GM21528 (cell line): ENCODE measurements around the gene KIF5A.

Experiments used
- ATAC-seq: cut with Tn5 transposase; IDR thresholded peaks from one replicate; pipeline ENCODE4 v1.9.1; 2021; ENCODE audit warnings: mild to moderate bottlenecking, moderate library complexity; ENCODE audit not compliant: unreplicated experiment, low FRiP score

Gene KIF5A

DNA sequence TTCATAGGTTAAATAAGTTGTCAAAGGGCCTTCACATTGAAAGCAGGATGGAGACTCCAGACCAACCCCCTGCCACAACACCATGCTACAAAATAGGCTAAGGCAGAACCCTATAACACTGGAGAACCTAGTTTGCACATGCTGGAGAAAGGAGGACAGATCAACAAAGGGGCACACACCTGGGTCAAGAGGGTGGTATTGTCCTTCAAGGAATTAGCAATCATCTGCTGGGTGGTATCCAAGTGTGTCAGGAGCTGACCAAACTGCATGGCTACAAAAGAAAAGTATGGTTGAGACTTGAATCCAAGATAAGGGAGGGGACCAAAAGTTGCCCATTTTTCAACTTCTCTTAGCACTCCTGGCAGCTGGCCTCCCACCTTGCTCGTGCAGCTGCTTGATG, 18.0 kb upstream of the KIF5A start:
- ATAC-seq: no peak

DNA sequence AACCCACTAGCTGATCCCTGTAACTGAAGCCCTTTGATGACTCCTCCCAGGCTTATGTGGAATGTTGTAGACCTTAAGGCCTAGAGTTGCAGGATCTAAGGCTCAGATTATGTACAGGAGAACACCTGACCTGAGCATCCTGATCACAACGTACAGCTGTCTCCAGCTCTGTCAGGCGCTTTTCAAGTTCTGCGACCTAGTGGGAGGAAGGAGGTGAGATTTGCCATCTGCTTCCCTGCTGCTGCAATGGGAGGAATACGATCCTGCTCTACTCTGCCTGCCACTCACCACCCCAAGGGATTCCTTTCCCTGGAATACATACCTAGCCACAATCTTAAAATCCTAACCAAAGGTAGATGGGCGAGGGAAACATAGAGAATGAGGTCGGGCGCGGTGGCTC, 16.7 kb upstream of the KIF5A start:
- no peak for ATAC-seq

DNA sequence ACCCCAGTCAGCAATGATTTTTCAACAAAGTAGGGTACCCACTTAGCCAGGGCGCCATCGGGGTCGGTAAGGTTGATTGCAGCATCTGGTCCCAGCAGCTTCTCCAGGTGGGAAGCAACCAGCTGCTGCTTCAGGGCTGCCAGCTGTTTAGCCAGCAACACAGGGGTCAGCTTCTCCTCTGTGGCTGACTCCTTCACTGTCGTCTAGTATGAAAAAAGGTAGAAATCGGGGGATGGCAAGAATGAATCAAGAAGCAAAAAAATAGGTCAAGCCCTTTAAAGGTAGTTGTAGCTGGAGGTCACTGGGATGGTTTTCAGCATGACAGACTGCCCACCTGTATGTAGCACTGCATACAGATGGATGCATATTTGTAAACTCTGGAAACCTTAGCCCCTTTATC, 15.6 kb upstream of the KIF5A start:
- ATAC-seq: no peak

DNA sequence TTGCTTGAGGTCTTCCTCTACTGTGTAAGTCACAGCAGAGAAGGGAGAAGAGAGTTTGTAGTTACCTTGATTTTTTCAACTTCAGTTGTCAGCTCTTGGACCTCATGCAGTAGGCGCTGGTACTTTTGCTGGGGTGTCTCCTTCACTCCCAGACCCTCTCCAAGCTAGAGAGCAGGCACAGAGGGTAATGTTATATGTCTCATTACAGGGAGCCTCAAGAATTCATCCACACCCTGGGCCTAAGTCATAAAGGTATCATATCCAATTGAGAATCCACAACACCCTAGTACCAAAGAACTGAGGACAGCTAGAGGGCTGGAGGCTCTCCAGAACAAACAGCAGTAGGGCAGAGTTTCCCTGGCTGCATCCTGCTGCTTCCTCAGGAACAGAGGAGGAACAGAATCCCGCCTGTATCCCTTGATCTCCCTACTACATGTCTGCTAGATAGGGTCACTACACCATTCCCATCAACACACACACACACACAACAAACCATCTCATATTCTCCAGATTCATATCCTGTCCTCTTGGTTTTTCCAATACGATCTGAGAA, 14.8 kb upstream of the KIF5A start:
- no peak for ATAC-seq

DNA sequence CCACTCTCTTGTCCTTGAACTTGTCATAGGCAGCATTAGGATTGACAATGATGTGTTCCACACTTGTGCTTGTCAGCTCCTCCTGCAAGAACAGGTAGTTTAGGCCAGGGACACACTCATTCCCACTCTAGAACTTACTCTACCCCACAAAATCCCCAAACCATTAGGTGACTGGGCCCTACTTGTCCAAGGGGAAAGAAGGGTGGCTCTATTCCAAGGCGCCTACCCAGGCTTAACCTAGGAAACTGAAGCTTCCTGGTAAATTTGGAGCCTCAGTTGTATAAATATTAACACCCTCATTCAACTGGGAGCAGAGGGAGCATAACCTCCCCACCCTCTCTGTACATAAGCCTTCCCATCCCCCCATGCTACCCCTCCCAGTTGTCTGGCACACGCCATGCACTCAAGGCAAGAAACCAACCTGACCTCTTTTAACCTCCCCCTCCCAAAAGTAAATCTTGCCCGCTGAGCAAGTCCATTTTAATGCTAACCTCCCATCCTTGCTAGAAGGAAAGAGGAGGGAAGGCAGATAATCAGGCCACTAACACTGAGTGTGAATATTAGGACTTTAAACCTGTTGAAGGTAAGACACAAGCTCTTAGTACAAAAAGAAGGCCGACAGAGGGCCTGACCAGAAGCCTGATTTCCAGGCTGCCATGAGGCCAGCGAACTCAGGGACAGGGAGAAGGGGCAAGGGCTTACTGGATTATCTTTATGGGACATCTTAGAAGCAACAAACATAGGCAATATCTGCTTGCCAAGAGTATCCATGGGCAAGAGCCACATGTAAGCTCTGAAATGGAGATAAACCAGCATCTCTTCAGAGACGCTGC, 13.9 kb upstream of the KIF5A start:
- ATAC-seq: no peak

DNA sequence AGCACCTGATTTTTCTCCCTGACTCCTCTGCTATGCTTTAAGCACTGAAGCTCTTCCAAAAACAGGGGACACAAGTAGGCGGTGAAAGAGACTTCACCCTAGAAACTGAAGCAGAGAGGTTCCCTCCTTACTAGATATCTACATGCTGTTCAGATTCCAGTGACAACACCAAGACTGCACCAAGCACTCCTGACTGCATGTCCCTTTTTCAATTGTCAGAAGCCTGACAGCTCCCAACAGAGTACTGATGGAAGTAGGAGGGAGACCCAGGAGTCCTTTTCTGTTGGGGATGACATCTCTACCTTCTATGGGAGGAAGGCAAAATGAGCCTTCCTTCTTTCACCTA, 13.3 kb upstream of the KIF5A start:
- no peak for ATAC-seq

DNA sequence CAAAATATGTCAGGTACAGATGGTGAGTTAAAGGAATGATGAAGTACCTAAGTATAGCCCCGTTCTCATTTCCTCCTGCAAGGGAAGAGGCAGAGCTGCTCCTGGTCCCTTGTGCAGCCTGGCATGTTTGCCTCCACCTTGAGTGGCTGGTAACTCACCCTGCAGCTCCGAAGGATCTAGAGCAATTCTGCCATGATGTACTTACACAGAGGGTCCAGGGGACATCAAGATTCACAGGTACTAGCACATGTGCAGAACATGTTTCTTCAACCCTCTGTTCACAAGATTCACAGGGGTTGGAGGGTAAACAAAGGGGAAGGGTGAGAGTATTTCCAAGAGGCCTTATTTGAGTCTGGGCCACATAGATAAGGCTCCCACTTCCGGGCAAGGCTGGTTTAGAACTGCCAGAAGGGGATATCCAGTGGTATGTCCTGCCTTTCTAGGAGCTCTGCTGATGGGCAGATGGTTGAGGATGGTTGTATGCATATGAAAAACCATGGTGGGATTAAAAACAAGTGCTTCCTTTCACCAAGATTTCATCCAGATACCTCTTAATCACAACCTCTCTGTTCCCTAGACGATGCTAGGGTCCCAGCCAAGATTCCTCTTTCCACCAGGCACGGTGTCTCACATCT, 10.6 kb upstream of the KIF5A start:
- no peak for ATAC-seq

DNA sequence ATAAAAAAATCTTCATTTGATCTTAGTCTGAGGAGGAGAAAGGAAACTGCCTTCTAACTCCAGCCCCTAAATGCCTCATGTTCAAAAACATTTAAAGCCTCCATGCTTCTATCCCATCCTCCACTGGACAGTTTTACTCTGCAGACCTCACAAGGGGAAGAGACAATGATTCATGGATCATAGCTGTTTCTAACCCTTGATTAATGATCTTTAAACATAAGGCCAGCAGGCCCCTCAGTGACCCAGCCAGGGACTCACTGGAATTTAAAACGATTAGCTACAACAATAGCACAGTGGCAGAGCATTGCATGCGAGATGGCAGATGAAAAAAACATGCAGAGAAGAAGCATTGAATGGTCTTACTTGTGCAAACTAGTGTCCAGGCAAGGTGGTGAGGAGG, 8.8 kb upstream of the KIF5A start:
- no peak for ATAC-seq

DNA sequence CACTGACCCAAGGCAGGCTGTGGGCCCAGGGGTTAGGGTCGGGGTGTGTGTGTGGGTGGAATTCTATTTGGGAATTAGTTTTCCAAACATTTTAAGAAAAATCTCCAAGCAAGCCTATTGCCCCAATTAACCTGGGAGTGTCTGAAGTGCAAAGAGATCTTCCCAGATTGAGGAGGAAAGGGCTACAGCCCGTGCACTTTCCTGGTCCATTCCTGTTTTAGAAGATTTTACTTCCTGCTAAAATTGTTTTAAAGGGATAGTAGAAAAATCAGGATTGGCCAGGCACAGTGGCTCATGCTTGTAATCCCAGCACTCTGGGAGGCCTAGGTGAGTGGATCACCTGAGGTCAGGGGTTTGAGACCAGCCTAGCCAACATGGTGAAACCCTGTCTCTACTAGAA, 8.1 kb upstream of the KIF5A start:
- ATAC-seq: no peak

DNA sequence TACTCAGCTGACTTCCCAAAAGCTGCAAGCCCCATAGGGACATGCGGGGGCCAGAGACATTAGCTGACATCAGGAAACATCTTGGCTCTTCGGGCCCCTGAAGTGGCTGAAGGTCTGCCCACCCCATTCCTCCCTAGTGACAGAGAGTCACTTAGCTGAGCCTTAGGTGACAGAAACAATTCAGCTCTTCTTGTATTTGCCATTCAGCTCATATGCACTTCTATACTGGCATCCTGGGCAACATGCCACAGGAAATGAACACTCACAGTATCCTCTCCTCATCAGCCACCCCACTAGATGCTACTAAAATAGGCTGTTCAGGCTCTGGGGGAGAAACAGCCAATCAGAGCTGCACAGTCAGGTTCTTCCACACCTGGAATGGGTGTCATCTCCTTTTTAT, 6.3 kb upstream of the KIF5A start:
- no peak for ATAC-seq

DNA sequence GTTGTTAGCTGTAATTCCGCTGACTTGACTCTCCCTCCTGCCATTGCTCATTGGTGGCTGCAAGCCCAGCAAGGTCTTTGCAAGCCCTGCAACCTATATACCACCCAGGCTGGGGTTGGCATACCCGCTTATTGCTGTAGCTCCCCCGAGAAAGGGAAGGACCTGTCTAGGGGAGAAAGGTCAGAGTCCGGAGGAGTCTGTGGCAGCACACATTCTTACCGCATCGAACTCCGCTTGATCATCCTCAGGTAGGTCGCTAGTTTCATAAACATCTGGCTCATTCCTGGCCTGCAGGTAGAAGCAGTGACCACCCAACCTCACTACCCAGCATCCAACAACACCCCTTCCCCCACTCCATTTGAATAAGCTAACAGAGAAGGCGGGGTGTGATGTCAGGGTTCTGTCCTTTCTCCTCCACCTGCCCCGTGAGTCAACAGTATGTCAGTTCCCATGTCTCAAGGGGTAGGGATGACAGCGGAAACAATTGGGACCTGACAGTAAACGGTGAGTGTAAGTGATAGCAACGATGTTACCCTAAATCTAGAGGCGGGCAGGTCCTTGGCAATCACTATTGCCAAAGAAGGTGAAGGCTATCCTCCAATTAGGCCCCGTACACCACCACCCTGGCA, 3.9 kb upstream of the KIF5A start:
- ATAC-seq: no peak

DNA sequence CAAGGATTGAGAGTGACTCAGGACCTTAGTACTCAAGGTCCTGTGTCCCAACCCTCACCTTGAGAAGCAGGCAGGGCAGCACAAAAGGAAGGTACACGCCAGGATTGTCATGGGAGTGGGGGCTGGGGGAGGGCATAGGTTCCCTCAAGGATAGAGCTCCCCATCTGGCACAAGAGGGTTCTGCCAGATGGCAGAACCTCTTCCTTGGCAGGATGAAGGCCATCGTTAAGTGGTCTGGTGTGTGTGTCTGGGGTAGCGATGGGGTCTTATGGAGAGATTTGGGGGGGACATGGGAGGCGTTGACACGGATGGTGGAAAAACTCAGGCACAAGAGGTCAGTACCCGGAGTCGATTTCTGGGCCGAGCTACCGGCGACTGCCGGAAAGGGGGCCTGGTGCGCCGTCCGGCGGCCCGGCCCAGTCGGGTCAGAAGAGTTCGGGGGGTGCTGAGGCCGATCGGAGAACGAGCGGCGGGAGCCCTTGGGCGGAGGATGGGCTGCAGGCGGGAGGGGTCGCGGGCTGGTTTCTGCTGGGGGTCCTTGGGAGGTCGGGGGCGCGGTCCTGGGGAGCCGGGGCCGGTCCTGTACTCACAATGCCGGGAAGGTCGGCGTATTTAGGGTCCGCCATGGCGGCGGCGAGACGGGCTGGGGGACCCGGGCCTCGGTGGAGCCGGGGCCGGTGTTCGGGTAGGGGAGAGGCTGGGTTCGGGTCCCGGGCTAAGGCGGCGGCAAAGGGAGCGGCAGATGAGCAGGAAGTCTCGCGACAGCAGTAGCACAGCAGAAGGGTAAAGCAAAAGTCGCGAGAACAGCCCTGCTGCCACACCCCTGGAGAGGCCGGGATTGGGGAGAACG, 3.2 kb upstream of the KIF5A start, which contains the start of gene DCTN2:
TSS of gene DCTN2 (minus strand) at position 755 of the 850 bp plus-strand sequence. CDS start at position 626, 129 bp downstream.
- peak; percentile 98 for ATAC-seq

DNA sequence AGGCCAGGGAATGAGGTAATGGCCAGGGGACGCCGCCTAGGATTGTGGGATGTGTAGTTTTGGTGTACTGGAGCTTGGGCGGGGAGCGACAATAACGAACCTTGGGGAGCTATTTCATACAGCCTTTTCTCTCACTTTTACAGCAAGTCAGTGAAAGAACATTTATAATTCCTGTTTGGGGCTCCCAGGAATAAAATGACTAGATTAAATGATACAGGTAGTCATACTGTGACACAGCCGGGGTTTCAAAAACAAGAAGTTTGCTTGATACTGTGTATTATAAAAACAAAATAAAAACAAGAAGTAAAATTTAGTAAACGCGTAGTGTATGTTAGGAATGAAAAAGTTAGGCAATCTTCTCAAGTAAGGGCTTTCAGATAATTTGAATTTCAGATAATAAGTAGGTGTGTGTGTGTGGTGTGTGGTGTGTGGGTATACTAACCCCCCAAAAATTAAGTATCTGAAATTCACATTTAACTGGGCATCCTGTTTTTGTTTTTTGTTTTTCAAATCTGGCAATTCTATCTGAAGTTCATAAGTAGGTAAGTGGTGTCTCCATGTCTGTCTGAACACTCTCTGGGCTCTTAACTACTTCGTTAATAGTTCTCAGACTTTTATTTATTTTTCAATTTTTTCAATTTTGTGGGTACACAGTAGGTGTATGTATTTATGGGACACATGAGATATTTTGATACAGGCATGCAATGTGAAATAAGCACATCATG, 2.4 kb upstream of the KIF5A start:
- ATAC-seq: no peak

DNA sequence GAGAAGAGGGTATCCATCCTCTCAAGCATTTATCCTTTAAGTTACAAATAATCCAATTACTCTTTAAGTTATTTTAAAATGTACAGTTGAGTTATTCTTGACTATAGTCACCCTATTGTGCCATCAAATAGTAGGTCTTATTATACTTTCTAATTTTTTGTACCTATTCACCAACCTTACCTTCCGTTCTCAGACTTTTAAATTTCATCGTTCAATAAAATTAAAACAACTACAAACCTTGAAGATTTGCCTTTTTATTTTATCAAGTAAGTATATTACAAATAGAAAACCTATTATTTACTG, 1.9 kb upstream of the KIF5A start:
- no peak for ATAC-seq

DNA sequence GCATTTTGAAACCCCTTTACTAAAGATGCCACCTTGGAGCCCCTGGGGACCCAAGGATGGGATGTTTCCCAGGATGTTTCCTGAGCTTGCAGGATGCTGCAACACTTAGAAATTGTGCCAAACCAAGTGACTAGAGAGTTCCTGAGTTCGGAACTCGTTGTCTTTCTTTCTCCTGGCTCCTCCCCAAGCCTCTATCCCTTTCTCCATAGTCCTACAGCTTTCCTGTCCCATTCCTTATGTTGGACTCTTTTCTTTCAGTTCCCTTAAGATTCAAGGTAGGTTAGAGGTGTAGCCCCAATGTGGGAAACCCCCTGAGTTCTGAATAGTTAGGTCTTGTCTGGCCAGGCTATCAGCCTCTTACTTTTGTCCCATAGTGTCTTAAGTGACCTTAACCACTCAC, 1.4 kb upstream of the KIF5A start:
- no peak for ATAC-seq

DNA sequence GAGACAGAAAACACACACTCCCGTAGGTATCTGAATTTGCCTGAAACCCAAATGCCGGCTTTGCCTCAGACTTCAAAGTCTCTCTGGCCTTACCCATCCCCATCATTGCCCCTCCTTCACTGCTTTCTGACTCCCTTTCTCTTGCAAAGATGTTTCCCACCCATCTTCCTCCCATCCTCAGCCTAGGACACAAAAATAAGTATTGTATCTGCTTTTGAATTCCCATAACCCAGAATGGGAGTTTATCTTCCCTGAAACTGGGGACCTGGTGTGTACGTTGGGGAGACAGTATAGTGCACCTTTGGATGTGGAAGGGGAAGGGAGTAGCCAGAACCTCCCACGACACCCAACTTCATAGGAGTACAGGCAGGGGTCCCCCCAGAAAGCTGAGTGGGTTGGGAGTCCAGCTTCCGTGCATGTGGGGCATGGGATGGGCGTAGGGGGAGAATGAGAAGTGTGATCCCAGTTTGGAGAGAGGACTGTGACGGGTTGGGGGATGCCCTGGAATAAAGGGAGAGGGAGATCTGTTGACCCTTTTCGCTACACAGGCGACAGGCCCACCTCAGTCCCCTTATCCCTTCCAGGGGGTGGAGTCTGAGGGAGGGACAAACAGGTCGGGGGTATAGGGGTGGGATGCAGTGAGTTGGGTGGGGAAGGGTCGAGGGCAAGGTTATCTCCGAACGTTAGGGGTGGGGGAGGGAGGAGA, 488 bp upstream of the KIF5A start:
- ATAC-seq: no peak

DNA sequence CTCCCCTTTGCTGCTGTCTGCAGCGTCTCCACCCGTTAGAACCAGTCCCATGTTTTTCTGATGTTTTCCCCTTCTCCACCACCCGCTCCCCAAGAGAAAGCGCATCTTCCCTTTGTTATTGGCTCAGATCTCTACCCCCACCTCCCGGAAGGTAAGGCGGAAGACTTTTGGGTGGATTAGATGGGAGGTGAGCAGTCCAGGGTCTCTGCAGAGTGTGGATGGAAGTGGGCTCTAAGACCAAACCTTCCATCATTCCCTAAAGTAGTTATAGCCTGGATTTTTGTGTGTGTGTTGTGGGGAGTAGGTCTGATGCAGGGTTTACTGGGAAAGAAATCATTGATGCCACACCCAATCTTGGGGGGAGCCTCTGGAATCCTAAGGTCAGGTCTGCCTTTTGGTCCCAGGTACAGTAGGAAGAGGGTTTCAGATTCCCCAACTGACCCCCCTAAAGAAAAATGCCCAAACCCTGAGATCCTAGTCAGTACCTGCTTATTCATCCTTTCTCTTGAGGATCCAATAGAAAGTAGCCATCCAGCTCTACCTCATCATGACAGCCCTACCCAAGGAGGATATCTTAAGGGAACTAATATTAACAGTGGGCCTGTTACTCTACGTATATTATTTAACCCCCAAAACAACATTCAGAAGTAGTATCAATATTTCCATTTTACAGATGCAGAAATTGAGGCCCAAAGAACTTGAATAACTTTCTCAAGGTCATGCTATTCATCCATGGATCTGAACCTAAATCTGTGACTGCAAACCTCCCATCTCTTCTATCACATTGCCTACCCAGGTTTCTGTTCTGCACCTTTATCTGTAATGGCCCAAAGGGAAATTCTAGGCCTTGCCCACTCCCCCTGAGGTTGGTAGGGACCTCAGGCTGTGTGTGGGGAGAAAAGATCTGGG, 1.1 kb downstream of the KIF5A start:
- no peak for ATAC-seq

DNA sequence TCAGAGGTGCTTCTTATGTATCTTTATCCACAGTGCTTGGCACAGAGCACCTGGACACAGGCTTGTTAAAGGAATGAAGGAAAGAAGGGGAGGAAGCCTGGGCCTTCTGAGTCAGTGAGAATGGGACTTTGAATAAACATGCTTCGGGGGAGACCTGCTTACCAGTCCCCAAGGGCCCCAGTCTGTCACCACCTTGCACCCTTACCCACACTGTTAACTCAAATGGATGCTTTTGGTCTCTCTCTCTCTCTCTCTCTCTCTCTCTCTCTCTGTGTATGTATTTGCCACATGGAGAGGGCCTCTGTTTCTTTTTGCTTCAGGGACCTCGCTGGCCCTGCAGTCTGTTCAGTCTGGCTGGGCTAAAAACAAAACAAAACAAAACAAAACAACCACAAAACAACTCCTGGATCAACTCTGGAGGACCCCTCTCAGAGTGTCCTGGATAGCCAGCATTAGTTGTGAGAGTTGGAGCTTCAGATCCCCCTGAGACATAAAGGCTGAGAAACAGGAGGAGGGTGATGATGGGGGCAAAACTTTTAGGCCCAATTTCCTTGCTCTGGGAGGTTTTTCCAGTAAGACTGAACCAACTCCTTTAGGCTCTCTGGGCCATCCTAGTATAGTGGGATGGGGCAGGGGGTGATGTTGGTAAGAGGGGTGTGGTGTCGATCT, 1.9 kb downstream of the KIF5A start:
- ATAC-seq: no peak
